C4-2B (cell line): ENCODE data around the gene NCOA1.

Experiments
- H3K27ac ChIP-seq: fragments of 450-650 bp; 2 replicates; pipeline ENCODE4 v1.5.1; 2017
- ZFX ChIP-seq: fragments of 450-650 bp; IDR thresholded peaks from 2 replicates; pipeline ENCODE4 v1.6.1; 2017
- TF ChIP-seq, protein P1 (sequence below): fragments of 450-650 bp; conservative IDR thresholded peaks from 2 replicates; pipeline ENCODE4 v1.5.1; 2017; ENCODE audit warnings: mild to moderate bottlenecking

Gene NCOA1

GRCh38 chr2:24712296-24712695 lies 221.2 kb downstream of the NCOA1 start:
- no peak overlapping the region for H3K27ac ChIP-seq
- TF ChIP-seq ZFX = no peak
- TF ChIP-seq, protein P1, sequence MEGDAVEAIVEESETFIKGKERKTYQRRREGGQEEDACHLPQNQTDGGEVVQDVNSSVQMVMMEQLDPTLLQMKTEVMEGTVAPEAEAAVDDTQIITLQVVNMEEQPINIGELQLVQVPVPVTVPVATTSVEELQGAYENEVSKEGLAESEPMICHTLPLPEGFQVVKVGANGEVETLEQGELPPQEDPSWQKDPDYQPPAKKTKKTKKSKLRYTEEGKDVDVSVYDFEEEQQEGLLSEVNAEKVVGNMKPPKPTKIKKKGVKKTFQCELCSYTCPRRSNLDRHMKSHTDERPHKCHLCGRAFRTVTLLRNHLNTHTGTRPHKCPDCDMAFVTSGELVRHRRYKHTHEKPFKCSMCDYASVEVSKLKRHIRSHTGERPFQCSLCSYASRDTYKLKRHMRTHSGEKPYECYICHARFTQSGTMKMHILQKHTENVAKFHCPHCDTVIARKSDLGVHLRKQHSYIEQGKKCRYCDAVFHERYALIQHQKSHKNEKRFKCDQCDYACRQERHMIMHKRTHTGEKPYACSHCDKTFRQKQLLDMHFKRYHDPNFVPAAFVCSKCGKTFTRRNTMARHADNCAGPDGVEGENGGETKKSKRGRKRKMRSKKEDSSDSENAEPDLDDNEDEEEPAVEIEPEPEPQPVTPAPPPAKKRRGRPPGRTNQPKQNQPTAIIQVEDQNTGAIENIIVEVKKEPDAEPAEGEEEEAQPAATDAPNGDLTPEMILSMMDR = no peak

GRCh38 chr2:24717263-24717951 lies 226.4 kb downstream of the NCOA1 start:
- no peak overlapping the region for H3K27ac ChIP-seq
- no peak for TF ChIP-seq ZFX
- TF ChIP-seq, protein P1 = no peak

GRCh38 chr2:24720310-24720709 lies 229.3 kb downstream of the NCOA1 start:
- H3K27ac ChIP-seq = no peak overlapping the region
- no peak for TF ChIP-seq ZFX
- TF ChIP-seq, protein P1 = no peak

DNA sequence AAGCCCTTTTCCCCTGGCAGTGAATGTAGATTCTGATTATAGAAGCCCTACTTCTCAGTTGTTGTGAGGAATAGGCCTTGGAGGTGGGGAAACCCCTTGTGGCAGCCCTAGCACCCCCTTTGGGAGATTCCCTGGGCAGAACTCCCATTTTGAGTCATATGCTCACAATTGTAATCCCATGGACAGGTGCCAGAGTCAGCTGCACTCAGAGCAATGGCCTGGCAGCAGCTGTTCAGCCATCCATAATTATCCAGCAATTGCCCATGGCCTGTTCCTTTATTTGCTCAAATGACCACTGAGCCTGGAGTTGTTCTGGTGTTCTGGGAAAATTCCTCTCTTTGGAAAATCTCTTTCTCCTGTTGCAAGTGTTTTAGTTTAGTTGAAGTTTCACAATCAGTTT lies 230.4 kb downstream of the NCOA1 start:
- TF ChIP-seq ZFX = no peak
- TF ChIP-seq, protein P1 = no peak
- no peak overlapping the region for H3K27ac ChIP-seq

- H3K27ac ChIP-seq = no peak overlapping the region
- no peak for TF ChIP-seq ZFX
- TF ChIP-seq, protein P1 = no peak
Measured at GRCh38 chr2:24722141-24722790, 231.2 kb downstream of the NCOA1 start.

DNA sequence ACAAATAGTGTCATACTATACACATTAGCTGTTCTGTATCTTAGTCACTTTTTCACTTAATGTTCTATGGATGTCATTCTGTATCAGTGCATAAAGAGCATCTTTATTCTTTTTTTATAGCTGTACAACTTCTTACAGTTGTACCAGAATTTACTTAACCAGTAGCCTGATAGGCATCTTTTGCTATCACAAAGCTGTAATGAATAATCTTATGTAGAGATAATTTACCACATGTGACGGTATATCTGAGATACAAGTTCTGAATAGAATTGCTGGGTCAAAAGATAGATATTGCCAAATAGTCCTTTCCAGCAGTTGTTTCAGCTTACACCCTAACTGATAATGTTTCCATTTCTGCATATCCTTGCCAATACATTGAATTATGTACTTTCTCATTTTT lies 232.1 kb downstream of the NCOA1 start:
- TF ChIP-seq ZFX = no peak
- TF ChIP-seq, protein P1 = no peak
- H3K27ac ChIP-seq = no peak overlapping the region

- TF ChIP-seq ZFX = no peak
- TF ChIP-seq, protein P1 = no peak
Measured at GRCh38 chr2:24723665-24724064, 232.6 kb downstream of the NCOA1 start.

More at GRCh38 chr2:24723665-24724064, 232.6 kb downstream of the NCOA1 start:
- H3K27ac ChIP-seq = no peak overlapping the region
